Measurements from ENCODE around the gene NUP93.

DNA sequence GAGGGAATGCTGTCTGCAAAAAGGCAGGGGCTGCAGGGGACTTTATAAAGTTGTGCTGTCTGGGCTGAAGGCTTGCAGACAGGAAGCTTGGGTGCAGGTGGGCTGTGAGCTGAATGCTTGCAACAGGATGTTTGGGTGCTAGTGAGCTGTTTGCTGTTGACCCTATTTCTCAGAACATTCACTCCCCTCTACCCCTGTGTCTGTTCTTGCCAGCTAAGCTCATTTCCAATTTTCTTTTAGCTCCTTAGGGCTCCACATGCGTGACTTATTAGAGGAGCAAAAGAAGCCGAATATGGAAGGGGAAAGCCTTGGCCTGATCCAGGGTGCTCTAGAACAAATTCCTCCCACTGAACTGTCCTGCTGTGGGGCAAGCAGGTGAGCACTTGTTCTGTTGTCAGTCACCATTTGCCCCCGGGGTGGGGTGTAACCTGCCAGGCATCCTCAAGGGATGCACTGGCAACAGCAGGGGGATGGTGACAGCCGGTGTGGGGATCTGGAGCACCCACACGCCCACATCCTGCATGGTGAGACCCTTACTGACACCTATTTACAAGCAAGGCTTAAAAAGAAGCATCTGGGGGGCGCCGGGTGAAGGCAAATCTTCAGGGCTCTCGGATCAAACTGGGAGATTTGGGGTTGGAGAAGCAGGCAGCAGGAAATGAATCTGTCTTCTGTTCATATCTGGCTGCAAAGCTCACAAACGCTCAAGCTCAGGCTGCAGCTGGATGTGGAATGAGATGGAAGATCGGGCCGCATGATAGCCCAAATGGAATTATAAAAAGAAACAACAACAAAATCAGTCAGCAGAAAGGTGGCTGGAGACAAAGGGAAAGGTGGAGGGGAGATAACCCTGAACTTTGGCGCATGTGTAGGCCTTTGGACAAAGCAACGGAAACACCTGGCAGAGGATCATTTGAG is 21.1 kb upstream of the NUP93 start:
- TF ChIP-seq, protein P1, sequence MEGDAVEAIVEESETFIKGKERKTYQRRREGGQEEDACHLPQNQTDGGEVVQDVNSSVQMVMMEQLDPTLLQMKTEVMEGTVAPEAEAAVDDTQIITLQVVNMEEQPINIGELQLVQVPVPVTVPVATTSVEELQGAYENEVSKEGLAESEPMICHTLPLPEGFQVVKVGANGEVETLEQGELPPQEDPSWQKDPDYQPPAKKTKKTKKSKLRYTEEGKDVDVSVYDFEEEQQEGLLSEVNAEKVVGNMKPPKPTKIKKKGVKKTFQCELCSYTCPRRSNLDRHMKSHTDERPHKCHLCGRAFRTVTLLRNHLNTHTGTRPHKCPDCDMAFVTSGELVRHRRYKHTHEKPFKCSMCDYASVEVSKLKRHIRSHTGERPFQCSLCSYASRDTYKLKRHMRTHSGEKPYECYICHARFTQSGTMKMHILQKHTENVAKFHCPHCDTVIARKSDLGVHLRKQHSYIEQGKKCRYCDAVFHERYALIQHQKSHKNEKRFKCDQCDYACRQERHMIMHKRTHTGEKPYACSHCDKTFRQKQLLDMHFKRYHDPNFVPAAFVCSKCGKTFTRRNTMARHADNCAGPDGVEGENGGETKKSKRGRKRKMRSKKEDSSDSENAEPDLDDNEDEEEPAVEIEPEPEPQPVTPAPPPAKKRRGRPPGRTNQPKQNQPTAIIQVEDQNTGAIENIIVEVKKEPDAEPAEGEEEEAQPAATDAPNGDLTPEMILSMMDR (IDR thresholded peaks at IDR 0.05): no peak
- TF ChIP-seq POLR2A (IDR thresholded peaks at IDR 0.05): no peak
